GM18909 (cell line): ENCODE data around the gene WIZ.
"Not testable (repeated sequence)": the region's sequence is repeated elsewhere in the genome, so short reads cannot be mapped to it uniquely, and the experiment has no call there.

ENCODE experiments used
- ATAC-seq: cut with Tn5 transposase; IDR thresholded peaks from one replicate; pipeline ENCODE4 v1.9.1; 2021; ENCODE audit warnings: mild to moderate bottlenecking; ENCODE audit not compliant: unreplicated experiment, poor library complexity

Gene WIZ, protein sequence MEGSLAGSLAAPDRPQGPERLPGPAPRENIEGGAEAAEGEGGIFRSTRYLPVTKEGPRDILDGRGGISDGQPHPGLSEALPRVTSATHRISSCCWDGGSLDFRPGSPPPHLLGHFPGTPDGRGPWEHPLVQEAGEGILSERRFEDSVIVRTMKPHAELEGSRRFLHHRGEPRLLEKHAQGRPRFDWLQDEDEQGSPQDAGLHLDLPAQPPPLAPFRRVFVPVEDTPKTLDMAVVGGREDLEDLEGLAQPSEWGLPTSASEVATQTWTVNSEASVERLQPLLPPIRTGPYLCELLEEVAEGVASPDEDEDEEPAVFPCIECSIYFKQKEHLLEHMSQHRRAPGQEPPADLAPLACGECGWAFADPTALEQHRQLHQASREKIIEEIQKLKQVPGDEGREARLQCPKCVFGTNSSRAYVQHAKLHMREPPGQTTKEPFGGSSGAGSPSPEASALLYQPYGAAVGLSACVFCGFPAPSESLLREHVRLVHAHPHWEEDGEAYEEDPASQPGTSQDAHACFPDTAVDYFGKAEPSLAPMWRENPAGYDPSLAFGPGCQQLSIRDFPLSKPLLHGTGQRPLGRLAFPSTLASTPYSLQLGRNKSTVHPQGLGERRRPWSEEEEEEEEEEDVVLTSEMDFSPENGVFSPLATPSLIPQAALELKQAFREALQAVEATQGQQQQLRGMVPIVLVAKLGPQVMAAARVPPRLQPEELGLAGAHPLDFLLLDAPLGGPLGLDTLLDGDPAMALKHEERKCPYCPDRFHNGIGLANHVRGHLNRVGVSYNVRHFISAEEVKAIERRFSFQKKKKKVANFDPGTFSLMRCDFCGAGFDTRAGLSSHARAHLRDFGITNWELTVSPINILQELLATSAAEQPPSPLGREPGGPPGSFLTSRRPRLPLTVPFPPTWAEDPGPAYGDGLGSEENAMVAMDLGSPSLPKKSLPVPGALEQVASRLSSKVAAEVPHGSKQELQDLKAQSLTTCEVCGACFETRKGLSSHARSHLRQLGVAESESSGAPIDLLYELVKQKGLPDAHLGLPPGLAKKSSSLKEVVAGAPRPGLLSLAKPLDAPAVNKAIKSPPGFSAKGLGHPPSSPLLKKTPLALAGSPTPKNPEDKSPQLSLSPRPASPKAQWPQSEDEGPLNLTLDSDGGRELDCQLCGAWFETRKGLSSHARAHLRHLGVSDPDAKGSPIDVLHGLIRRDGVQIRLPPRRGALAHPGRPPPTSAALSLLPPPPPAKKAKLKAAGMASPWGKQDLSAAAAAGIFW (N-terminal part only)

DNA sequence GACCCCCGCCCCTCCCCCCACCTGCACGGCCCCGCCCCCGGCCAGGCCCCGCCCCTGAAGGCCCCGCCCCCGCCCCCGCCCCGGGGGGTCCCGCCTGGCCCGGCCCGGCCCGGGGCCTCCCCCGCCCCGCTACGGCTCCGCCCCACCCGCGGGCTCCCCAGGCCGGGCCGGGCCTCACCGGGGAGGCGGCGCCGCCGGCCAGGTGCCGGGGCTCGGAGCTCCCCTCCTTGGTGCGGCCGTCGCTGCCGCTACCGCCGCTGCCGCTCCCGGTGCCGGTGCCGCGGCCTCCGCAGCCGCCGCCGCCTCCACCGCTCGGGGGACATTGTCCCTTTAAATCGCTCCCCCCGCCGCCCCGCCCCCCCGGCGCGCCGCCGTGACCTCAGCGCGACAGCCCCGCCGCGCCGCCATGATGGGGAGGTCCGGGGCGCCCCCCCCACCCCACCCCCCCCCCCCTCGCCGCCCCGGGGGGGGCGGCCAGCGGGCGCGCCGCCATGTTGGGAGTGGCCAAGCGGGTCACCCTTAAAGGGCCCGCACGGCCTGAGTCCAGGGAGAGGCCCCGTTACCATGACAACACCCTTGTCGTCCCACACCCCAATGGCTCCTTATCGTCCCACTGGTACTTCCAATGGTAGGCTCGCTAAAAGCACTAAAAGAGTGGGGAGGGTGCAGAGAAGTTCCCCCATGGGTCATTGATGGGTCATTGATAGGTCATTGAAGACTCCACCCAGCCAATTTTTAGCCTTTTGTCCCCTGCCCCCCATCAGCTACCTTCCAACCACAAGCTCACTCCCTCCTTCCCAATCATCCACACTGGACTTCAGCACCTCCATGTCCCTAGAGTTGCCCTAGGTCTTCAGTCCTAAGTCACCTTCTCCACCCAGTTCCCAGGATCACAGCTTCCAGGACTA, at the start of gene WIZ:
Gene WIZ (minus strand): TSS at position 337 of the 908 bp plus-strand sequence. CDS start 1,649 bp downstream, outside the sequence.
- no peak for ATAC-seq

DNA sequence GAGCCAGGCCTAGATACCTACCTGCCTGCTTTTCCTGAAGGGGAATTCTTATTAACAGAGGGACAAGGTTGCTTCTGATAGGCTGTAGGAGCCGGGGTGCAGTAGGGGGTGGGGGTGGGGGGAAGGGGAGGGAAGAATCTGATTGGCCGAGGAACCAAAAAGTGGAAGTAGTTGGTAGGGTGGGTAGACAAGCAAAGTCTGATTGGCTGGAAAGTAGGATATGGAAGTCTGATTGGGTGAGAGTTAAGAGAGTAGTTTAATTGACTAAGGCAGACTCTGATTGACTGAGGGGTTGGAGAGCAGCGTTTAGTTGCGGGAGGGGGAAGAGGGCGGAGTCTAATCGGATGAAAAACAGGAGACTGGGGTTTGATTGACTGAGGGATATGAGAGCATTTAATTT, 49.2 kb upstream of the WIZ start:
- no peak for ATAC-seq

DNA sequence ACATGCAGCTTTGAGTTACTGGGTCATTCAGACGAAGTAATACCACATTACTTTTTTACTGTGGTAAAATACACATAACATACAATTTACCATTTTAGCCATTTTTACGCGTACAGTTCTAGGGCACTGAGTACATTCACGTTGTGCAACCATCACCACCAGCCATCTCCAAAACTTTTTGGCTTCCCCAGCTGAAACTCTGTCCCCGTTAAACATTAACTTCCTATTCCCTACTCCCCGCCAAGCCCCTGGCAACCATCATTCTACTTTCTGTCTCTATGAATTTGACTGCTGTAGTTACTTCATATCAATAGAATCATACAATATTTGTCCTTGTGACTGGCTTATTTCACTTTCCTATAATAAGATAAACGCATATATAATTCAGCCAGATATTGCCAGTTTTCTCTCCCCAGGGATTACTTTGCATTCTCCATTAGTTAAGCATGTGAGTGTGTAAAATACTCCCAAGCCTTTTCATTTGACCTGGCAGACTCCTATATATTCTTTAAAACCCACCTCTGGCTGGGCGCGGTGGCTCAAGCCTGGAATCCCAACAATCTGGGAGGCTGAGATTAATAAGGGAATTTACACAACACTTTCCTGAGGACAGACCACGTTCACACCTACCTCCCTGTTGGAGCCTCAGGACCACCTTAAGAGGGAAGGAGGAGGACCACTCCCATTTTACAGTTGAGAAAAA, 48.6 kb upstream of the WIZ start:
- no peak for ATAC-seq

DNA sequence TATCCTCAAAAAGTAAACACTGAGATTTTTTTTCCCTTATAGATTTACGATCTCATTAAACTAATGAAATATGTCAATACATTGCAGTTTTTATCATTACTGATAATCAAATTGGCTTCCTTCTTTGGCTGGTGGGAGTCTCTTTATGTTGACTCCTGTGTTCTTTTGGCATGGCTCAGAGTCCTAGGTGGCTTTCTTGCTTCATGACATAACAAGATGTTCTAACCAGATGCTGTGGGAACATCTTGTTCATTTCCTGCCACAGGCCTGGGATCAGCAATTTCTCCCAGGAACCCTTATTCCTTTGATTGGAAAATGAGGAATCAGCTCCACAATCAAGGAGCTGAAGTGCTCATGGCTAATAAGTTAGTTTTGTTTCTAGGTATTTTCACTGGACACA, 45.4 kb upstream of the WIZ start:
- ATAC-seq = no peak

DNA sequence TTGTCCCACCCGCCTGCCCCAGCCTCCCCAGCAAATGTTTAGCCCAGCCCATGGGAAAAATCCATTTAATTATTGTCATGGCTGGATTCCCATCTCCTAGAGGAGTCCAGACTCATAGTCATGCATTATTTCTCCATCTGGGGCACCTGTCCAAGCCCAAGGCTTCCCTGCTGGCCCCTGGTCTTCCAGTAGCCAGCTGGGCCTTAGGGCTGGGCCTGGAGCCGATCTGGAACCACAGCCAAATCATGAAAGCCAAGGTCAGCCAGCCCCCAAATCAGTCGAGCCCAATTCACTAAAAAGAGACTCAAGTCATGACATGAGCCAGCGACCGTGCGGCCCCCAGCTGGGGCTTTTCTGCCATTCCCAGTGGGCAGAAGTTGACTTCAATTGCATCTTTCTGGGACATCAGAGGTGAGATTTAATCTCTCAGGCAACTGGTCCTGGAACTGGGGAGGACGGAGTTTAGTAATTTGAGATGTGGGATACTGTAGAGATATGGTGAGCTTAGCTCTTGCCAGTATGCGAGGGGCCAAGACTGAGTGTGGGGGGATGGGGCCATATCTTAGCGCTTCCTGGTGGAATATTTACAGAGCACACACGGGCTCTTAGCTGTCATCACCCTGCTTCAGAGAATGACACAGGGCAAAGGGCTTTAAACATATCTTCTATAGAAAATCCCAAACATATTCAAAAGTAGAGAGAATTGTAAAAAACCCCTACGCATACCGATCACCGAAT, 38.9 kb upstream of the WIZ start:
- no peak for ATAC-seq

DNA sequence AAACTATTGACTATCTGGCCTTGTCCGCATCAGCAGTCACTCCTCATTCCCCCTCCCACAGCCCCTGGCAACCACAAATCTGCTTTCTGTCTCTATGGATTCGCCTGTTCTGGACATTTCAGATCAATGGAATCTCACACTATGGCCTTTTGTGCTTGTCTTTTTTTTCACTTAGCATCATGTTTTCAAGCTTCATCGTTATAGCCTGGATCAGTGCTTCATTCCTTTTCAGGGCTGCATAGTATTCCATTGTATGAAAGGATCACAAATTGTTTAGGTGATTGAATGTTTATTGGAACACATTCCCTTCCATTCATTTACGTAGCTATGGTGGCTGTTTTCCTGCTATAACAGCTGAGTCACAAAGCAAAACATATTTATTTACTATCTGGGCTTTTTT, 37.3 kb upstream of the WIZ start:
- no peak for ATAC-seq

DNA sequence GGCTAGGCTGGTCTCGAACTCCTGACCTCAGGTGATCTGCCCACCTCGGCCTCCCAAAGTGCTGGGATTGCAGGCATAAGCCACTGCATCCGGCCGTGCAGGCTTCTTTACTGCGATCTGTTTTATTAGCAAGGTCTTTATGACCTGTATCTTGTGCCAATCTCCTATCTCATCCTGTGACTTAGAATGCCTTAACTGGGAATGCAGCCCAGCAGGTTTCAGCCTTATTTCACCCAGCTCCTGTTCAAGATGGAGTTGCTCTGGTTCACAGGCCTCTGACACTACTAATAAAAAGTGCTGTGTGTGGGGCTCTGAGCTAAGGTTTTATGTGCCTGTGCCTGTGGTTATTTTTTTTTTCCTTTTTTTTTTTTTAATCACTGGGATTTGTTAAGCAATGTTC, 36.0 kb upstream of the WIZ start:
- ATAC-seq = not testable (repeated sequence)

DNA sequence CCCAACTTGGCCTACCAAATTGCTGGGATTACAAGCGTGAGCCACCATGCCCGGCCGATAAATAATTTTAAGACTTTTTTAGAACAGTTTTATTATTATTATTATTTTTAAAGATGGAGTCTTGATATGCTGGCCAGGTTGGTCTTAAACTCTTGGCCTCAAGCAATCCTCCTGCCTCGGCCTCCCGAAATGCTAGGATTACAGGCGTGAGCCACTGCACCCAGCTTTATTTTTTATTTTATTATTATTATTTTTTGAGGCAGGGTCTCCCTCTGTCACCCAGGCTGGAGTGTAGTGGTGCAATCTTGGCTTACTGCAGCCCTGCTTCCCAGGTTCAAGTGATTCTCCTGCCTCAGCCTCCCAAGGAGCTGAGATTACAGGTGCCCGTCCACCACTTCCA, 31.2 kb upstream of the WIZ start:
- not testable (repeated sequence) for ATAC-seq

DNA sequence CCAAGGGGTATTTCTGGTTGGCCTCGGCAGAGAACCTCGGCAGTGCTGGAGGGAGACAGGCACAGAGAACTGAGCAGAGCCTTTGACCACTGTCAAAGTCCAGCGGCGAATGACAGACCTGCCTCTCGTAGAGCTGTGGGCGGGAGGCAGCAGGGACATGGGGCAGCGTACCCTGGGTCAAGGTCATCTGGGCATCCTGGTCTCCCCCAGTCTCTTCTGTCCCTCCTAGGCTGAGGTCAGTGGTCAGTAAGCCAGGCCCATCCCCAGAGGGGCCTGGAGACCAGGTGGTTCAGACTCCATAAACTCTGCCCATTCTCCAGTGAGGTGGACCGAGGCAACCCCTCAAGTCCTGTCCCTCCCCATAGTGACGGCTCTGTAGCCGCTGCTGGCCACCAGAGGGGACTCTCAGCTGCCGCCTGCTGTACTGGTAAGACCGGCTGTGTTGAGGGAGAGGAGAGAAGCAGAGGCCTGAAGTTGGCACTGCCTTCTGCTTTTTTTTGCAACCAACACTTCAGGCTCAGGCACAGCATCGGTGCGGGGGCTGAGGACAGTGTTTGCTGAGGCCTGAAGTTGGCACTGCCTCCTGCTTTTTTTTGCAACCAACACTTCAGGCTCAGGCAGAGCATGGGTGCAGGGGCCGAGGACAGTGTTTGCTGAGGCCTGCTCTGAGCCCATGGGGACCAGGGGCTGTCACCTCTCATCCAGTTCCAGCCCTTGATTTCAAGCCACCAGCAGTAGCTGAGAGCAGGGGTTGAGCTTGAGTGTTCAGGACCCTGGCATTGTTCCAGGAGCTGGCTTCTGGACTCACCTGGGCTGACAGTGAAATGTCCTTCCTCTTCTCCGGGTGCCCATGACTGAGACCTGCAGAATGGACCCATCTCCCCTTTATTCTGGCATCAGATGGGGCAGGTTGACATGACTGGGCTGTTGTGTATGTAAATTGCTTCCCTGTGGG, 29.9 kb upstream of the WIZ start, which contains the start of gene PGLYRP2:
Gene PGLYRP2 (minus strand): TSS at position 111 of the 955 bp plus-strand sequence. CDS start 130 bp downstream, outside the sequence.
- no peak for ATAC-seq

DNA sequence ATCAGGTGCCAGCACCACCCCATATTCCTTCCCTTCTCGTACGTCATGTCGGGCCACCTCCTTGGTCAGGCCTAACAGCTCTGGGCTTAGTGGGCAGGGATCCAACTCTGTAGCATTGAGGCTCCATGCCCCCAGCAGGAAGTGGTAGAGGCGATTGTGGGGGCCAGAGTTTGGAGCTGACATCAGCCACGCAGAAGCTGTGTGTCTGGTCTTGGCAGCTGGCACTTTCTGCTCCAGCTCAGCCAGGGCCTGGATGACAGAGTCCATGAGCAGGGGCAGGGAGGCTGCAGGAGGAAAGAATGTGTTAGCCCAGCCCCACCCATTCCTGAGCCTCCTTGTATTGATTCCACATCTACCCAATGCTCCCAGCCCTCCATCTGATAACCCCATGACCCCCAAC, 26.6 kb upstream of the WIZ start:
- no peak for ATAC-seq

DNA sequence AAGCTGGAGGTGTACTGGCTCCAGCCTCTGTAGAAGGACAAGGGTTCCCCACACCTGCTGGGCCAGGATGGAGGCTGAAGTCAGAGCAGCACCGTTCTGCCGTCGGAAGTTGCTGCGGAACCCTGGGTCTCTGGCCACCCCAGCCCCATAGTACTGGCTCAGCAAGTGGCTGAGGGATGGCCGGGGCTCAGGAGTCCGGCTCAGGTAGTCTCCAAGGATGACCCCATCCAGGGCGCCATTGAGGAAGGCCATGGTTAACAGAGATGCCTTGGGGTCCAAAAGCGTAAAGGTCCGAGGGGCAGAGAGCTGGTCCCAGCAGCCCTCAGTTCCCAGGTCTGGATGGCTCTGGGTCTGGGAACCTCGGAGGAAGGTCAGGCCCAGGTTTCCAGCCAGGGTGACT, 25.9 kb upstream of the WIZ start:
- no peak for ATAC-seq

DNA sequence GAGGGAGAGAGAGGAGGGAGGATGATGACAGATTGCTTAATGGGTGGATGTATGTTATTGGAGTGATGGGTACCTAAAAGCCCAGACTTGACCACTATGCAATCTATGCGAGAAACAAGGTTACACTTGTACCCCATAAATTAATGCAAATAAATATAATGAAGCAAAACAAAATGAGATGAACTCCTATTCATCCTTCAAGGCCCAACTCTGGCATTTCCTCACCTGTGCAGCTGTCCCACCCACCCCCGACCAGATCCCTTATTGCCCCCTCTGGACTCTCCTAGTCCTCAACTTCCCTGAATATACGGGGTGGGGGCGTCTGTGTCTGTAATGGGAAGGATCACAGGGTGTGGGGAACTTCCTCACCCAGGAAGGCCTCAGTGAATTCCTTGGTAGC, 25.4 kb upstream of the WIZ start:
- ATAC-seq = no peak

DNA sequence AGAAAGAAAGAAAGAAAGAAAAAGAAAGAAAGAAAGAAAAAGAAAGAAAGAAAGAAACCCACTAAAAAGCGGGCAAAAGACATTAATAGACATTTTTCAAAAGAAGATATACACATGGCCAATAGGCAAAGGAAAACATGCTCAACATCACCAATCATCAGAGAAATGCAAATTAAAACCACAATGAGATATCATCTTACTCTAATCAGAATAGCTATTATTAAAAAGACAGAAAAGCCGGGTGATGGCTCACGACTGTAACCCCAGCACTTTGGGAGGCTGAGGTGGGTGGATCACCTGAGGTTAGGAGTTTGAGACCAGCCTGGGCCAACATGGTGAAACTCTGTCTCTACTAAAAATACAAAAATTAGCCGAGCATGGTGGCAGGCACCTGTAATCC, 24.1 kb upstream of the WIZ start:
- not testable (repeated sequence) for ATAC-seq

DNA sequence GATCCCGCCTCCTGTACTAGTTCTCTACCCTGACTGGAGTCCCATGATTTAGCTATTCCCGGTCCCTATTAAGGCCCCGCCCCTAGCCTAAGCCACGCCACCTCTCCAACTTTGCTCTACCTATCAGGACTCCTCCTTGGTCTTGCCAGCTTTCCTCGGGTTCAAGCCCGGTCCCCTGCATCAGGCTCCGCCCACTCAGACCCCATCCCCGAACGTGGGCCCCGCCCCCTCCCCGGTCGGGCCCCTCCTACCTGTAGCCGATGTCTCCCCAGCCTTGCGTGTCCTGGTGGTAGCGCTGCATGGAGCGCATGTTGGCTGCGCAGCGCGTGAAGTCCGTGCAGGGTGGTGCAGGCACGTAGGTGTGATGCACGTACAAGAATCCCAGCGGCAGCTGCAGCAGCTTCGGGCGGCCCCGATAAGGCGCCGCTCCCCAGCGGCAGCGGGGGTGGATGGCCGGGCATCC, 21.9 kb upstream of the WIZ start:
- ATAC-seq = no peak

DNA sequence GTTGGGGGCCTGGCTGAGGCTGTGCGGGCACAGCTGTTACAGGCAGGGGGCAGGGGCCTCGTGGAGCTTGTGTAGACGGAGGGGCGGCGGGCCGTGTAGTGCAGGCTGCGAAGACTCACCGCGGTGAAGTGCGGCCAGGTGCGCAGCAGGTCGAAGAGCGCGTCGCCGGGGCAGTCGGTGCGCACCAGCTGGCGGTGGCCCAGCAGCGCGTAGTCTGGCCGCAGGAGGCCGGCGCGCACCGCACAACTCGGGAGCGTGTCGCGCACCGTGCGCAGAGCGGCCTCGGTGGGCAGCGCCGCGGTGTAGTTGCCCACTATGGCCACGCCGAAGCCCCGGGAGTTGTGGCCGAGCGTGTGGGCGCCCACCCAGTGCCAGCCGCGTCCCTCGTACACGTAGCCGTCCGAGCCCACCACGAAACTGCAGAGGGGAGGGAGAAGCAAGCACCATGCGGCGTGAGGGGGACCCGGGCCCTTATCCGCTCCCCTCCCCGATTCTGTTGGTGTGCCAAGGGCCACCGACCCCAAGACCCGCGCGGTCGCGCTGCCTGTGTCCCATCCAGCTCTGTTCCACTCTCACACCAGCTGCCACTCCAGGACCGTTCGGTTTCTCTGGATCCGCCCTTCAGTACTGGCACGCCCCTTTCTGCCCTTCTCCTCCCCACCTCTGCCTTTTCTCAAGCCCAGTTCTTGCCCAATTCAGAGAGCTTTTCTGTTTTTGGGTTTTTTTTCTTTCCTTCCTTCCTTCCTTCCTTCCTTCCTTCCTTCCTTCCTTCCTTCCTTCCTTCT, 19.9 kb upstream of the WIZ start:
- ATAC-seq = no peak
